ENCODE data around the gene GPX3. TPM values are rescaled to one million over a fixed set of nuclear protein-coding genes. Genes with fewer than 3 reads are reported as not detected.
A peak's percentile ranks its signal among the peaks of the same experiment; 100 is the strongest.

GPX3 gene
- total RNA-seq, 1 donor from 2014 or later = 32.5 TPM

- Mint-ChIP-seq H3K27me3 (ENCODE audit: unreplicated experiment) (peaks cover 9% of the 10 kb centered on the region), H3K4me1 (ENCODE audit: unreplicated experiment) (no peaks in the 10 kb centered on the region), H3K4me3 (ENCODE audit: unreplicated experiment) (no peak overlapping the region), H3K36me3 (ENCODE audit: low read depth, unreplicated experiment) (peaks cover 40% of the 10 kb centered on the region), H3K27ac (ENCODE audit: unreplicated experiment) (no peak overlapping the region), H3K9me3 (ENCODE audit: unreplicated experiment) (no peaks in the 10 kb centered on the region)
- TF ChIP-seq CTCF (IDR thresholded peaks at IDR 0.05; ENCODE audit: unreplicated experiment) = no peak
- no peak for DNase-seq (ENCODE audit: low spot score)
Measured at GRCh38 chr5:151030056-151030336, 9.6 kb downstream of the GPX3 start.

GRCh38 chr5:151030379-151030778 is 10.0 kb downstream of the GPX3 start:
- H3K4me3 Mint-ChIP-seq (ENCODE audit: unreplicated experiment) = no peak overlapping the region
- H3K27ac Mint-ChIP-seq (ENCODE audit: unreplicated experiment) = no peak overlapping the region
- H3K4me1 Mint-ChIP-seq (ENCODE audit: unreplicated experiment) = no peaks in the 10 kb centered on the region
- peaks cover 9% of the 10 kb centered on the region for H3K27me3 Mint-ChIP-seq (ENCODE audit: unreplicated experiment)
- H3K36me3 Mint-ChIP-seq (ENCODE audit: low read depth, unreplicated experiment) = peaks cover 43% of the 10 kb centered on the region
- DNase-seq (ENCODE audit: low spot score) = no peak
- TF ChIP-seq CTCF (IDR thresholded peaks at IDR 0.05; ENCODE audit: unreplicated experiment) = no peak
- no peaks in the 10 kb centered on the region for H3K9me3 Mint-ChIP-seq (ENCODE audit: unreplicated experiment)

DNA sequence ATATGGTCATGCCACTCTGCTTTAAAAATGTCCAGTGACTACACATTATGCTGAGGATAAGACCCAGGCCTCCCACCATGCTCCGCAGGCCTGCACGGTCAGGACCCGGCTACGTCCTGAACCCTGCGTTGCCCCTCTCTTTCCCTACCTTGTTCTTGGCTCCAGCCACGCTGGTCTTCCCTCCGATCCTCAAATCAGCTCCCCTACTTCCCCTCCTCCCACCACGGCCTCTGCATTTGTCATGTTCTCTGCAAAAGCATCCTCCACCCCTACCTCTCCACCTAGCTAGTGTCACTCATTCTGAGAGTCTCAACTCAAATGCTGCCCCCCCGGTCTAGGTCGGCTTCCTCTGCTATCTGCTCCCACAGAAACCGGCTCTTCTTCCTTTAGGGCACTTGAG is 11.2 kb downstream of the GPX3 start:
- H3K4me3 Mint-ChIP-seq (ENCODE audit: unreplicated experiment) = peak overlapping the region; percentile 59
- H3K9me3 Mint-ChIP-seq (ENCODE audit: unreplicated experiment) = no peaks in the 10 kb centered on the region
- peaks cover 9% of the 10 kb centered on the region for H3K27me3 Mint-ChIP-seq (ENCODE audit: unreplicated experiment)
- no peaks in the 10 kb centered on the region for H3K4me1 Mint-ChIP-seq (ENCODE audit: unreplicated experiment)
- no peak for TF ChIP-seq CTCF (IDR thresholded peaks at IDR 0.05; ENCODE audit: unreplicated experiment)
- peaks cover 44% of the 10 kb centered on the region for H3K36me3 Mint-ChIP-seq (ENCODE audit: low read depth, unreplicated experiment)
- no peak for DNase-seq (ENCODE audit: low spot score)
- no peak overlapping the region for H3K27ac Mint-ChIP-seq (ENCODE audit: unreplicated experiment)

- H3K4me3 Mint-ChIP-seq (ENCODE audit: unreplicated experiment) = peak overlapping the region; percentile 56
- peaks cover 9% of the 10 kb centered on the region for H3K27me3 Mint-ChIP-seq (ENCODE audit: unreplicated experiment)
- H3K4me1 Mint-ChIP-seq (ENCODE audit: unreplicated experiment) = peaks cover 4% of the 10 kb centered on the region
- TF ChIP-seq CTCF (IDR thresholded peaks at IDR 0.05; ENCODE audit: unreplicated experiment) = no peak
- H3K9me3 Mint-ChIP-seq (ENCODE audit: unreplicated experiment) = no peaks in the 10 kb centered on the region
- no peak for DNase-seq (ENCODE audit: low spot score)
- H3K27ac Mint-ChIP-seq (ENCODE audit: unreplicated experiment) = no peak overlapping the region
- H3K36me3 Mint-ChIP-seq (ENCODE audit: low read depth, unreplicated experiment) = peaks cover 52% of the 10 kb centered on the region
Measured at GRCh38 chr5:151033217-151033934, 13.0 kb downstream of the GPX3 start.

DNA sequence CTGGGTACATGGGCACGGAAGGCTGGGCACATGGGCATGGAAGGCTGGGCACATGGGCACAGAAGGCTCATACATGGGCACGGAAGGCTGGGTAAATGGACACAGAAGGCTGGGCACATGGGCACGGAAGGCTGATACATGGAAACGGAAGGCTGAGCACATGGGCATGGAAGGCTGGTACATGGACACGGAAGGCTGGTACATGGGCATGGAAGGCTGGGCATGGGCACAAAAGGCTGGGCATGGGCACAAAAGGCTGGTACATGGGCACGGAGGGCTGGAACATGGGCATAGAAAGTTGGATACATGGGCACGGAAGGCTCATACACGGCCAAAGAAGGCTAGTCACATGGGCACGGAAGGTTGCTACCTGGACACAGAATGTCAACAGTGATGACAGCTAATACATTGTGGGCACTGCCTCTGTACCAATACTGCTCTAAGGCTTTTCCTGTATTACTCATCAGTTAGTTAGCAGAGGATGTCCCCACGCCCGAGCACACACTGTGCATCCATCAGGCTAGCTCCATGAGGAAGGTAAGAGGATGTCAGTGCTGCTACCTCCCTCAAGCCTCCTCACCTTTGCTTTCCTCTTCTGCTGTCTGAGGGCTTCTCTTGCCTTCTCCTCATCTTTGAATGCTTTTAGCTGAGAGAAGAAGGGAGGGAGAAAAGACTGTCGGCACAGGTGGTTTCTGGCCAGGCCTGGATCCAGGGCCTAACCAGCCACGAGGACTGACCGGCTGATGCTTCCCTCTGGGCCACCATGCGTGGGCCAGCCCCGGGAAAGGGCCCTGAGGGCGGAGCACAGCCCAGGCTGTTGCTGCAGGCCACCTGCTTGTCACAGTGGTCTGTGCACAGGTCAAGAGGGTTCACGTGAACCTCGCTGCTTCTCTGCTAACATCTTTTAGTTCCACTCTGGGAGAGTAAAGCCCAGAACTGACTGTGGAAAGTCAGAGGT is 14.3 kb downstream of the GPX3 start:
- DNase-seq (ENCODE audit: low spot score) = no peak
- Mint-ChIP-seq H3K36me3 (ENCODE audit: low read depth, unreplicated experiment) (peaks cover 52% of the 10 kb centered on the region), H3K27me3 (ENCODE audit: unreplicated experiment) (peaks cover 9% of the 10 kb centered on the region), H3K4me1 (ENCODE audit: unreplicated experiment) (peaks cover 4% of the 10 kb centered on the region), H3K9me3 (ENCODE audit: unreplicated experiment) (no peaks in the 10 kb centered on the region), H3K27ac (ENCODE audit: unreplicated experiment) (peak overlapping the region; percentile 45), H3K4me3 (ENCODE audit: unreplicated experiment) (peak overlapping the region; percentile 56)
- TF ChIP-seq CTCF (IDR thresholded peaks at IDR 0.05; ENCODE audit: unreplicated experiment) = no peak

Data from endothelial cell (in vitro differentiated cells).